HepG2 (cell line): ENCODE measurements around the gene TOB1. TPM values are rescaled to one million over a fixed set of nuclear protein-coding genes. Genes with fewer than 3 reads are reported as not detected.

Experiments
- AHDC1 ChIP-seq: sonication (generic); formaldehyde crosslinking; IDR thresholded peaks from 2 replicates; pipeline ENCODE4 v1.5.1; 2020; ENCODE audit warnings: mild to moderate bottlenecking, missing genetic modification reagents, borderline replicate concordance
- CERS6 ChIP-seq: sonication (generic); formaldehyde crosslinking; IDR thresholded peaks from 2 replicates; pipeline ENCODE4 v1.5.0; 2020; ENCODE audit warnings: missing genetic modification reagents
- HINFP ChIP-seq: sonication (generic); formaldehyde crosslinking; IDR thresholded peaks from 2 replicates; pipeline ENCODE4 v1.4.0; 2020; ENCODE audit warnings: low read depth, mild to moderate bottlenecking, missing genetic modification reagents
- IKZF4 ChIP-seq: sonication (generic); formaldehyde crosslinking; IDR thresholded peaks from 2 replicates; pipeline ENCODE4 v1.5.1; 2020; ENCODE audit warnings: borderline replicate concordance, mild to moderate bottlenecking, low read depth, missing genetic modification reagents; ENCODE audit errors: not compliant biosample characterization
- JUN ChIP-seq: sonication (generic); formaldehyde crosslinking; IDR thresholded peaks from 2 replicates; pipeline ENCODE4 v1.4.0; 2020; ENCODE audit warnings: mild to moderate bottlenecking, missing genetic modification reagents
- KDM4B ChIP-seq: sonication (generic); formaldehyde crosslinking; IDR thresholded peaks from 2 replicates; pipeline ENCODE4 v1.4.0; 2020; ENCODE audit warnings: missing genetic modification reagents
- MAFF ChIP-seq: IDR thresholded peaks from 2 replicates; pipeline ENCODE4 v1.6.1; 2011; ENCODE audit warnings: low read depth, low read length, improper control_type of control experiment
- MYC ChIP-seq: sonication (generic); formaldehyde crosslinking; IDR thresholded peaks from 2 replicates; pipeline ENCODE4 v1.9.0; 2021; ENCODE audit warnings: missing genetic modification reagents, borderline replicate concordance
- NCOA2 ChIP-seq: sonication (generic); formaldehyde crosslinking; IDR thresholded peaks from 2 replicates; pipeline ENCODE4 v1.8.0; 2022; ENCODE audit warnings: inconsistent platforms
- NFRKB ChIP-seq: fragments of 450-650 bp; IDR thresholded peaks from 2 replicates; pipeline ENCODE4 v1.6.1; 2017
- PTBP1 ChIP-seq: fragments of 200-400 bp; formaldehyde crosslinking; IDR thresholded peaks from 2 replicates; pipeline ENCODE4 v1.6.1; 2018; ENCODE audit warnings: low read length, low read depth; ENCODE audit not compliant: poor library complexity, severe bottlenecking
- RBAK ChIP-seq: sonication (generic); formaldehyde crosslinking; IDR thresholded peaks from 2 replicates; pipeline ENCODE4 v1.5.1; 2020; ENCODE audit warnings: mild to moderate bottlenecking, missing genetic modification reagents
- THAP7 ChIP-seq: sonication (generic); formaldehyde crosslinking; IDR thresholded peaks from 2 replicates; pipeline ENCODE4 v1.8.1; 2023; ENCODE audit warnings: mild to moderate bottlenecking, missing genetic modification reagents
- XRCC5 ChIP-seq: fragments of 200-400 bp; formaldehyde crosslinking; optimal IDR thresholded peaks from 2 replicates; pipeline ENCODE3; 2017; ENCODE audit warnings: mild to moderate bottlenecking, low read length
- ZFP90 ChIP-seq: sonication (generic); formaldehyde crosslinking; IDR thresholded peaks from 2 replicates; pipeline ENCODE4 v1.8.0; 2022; ENCODE audit warnings: missing genetic modification reagents, mild to moderate bottlenecking, inconsistent platforms, borderline replicate concordance
- ZNF205 ChIP-seq: IDR thresholded peaks from 2 replicates; pipeline ENCODE4 v1.6.1; 2018; ENCODE audit warnings: missing biosample characterization, missing genetic modification reagents
- ZNF253 ChIP-seq: sonication (generic); formaldehyde crosslinking; IDR thresholded peaks from 2 replicates; pipeline ENCODE4 v1.8.0; 2022; ENCODE audit warnings: mild to moderate bottlenecking, missing genetic modification reagents, borderline replicate concordance
- ZNF614 ChIP-seq: IDR thresholded peaks from 2 replicates; pipeline ENCODE4 v1.6.1; 2018; ENCODE audit warnings: missing biosample characterization, missing genetic modification reagents, inconsistent platforms, borderline replicate concordance
- polyA plus RNA-seq, 8 experiments: library from polyadenylated mRNA; depleted of rRNA in 3 of 8; stranded (reverse) in 7 of 8; unstranded in 1 of 8; fragments of >200 nt; fragmentation: Illumina TruSeq in 4 of 8; extraction: Trizol in 4 of 8; gene quantifications; 2 replicates each; pipeline versions ENCODE4 v1.2.1 to v1.2.3, GENCODE V29; 2011 to 2016; ENCODE audit warnings: low read depth in 4 of 8, missing spikeins in 1 of 8, mixed read lengths in 1 of 8; ENCODE audit not compliant: insufficient read depth in 1 of 8
- total RNA-seq, 5 experiments: library from RNA; depleted of rRNA; stranded (reverse); fragments of >200 nt; fragmentation: Illumina TruSeq; extraction: Trizol; gene quantifications; 2 replicates each; pipeline ENCODE4 v1.2.3, GENCODE V29; 2016; ENCODE audit warnings: low read depth in 1 of 5
- TF ChIP-seq, protein P1 (sequence below): fragments of 450-650 bp; IDR thresholded peaks from 2 replicates; pipeline ENCODE4 v1.6.1; 2017

The TOB1 gene
- total and polyA plus RNA-seq, 2 of the 13 experiments (the other 11 are each of a cell fraction or from before 2014, with no cell fraction given): 21.9 to 57.7 TPM

DNA sequence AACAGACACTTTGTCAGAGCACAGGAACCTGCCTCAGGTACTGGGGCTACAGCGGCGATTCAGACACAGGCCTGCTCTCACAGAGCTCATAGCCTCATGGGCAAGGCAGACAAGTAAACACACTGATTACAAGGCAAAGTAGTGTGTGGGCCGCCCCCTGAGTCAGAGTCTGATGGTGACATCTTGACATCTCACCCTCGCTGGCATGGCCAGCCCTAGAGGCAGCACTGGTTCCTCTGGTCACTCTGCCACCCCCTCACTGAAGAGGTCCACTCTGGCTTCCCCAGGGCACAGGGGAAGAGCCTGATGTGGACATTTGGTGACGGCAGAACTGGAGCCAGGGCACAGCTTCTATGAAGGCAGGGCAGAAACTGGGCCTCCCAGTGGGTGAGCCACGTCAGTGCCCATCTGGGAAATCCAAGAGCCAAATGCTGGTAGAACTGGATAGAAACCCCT lies 32.9 kb upstream of the TOB1 start (continued):
- TF ChIP-seq AHDC1 (CRISPR knock-in tag): peak; percentile 31; the same call in 1 of the 2 replicates
- peak; percentile 86 for TF ChIP-seq XRCC5
- TF ChIP-seq ZFP90 (CRISPR knock-in tag): 0 out of 2 replicates have a peak, but pooled peaks have one; percentile 19
- TF ChIP-seq MAFF: peak; percentile 8; the same call in 1 of the 2 replicates
- no peak for TF ChIP-seq NFRKB
- no peak for TF ChIP-seq ZNF253 (CRISPR knock-in tag)
- peak; percentile 53; the same call in 1 of the 2 replicates for TF ChIP-seq ZNF205 (CRISPR knock-in tag)
- TF ChIP-seq ZNF614 (CRISPR knock-in tag): peak; percentile 63; the same call in 1 of the 2 replicates
- TF ChIP-seq PTBP1: no peak
- peak; percentile 48; the same call in 1 of the 2 replicates for TF ChIP-seq HINFP (CRISPR knock-in tag)
- TF ChIP-seq, protein P1, sequence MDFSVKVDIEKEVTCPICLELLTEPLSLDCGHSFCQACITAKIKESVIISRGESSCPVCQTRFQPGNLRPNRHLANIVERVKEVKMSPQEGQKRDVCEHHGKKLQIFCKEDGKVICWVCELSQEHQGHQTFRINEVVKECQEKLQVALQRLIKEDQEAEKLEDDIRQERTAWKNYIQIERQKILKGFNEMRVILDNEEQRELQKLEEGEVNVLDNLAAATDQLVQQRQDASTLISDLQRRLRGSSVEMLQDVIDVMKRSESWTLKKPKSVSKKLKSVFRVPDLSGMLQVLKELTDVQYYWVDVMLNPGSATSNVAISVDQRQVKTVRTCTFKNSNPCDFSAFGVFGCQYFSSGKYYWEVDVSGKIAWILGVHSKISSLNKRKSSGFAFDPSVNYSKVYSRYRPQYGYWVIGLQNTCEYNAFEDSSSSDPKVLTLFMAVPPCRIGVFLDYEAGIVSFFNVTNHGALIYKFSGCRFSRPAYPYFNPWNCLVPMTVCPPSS: no peak
- no peak for TF ChIP-seq JUN
- peak; percentile 37; the same call in 1 of the 2 replicates for TF ChIP-seq MYC
- peak; percentile 30; the same call in 1 of the 2 replicates for TF ChIP-seq NCOA2 (CRISPR knock-in tag)
- no peak for TF ChIP-seq CERS6 (CRISPR knock-in tag)
- no peak for TF ChIP-seq THAP7 (CRISPR knock-in tag)
- TF ChIP-seq KDM4B (CRISPR knock-in tag): no peak
- TF ChIP-seq IKZF4 (CRISPR knock-in tag): no peak
- peak; percentile 18; the same call in 1 of the 2 replicates for TF ChIP-seq RBAK (CRISPR knock-in tag)
